Natural killer cell (primary cell): ENCODE data around the gene CHST11. TPM values are rescaled to one million over a fixed set of nuclear protein-coding genes. Genes with fewer than 3 reads are reported as not detected.

Experiments used
- ATAC-seq, 3 donors: fragments of 150-1000 bp in 2 of 3; fragments of 200-7000 bp in 1 of 3; cut with Tn5 transposase; 1 replicate in 1 of 3; 2 replicates in 2 of 3; pipeline ENCODE4 v1.10.0; 2021; ENCODE audit warnings: mild to moderate bottlenecking in 2 of 3, moderate library complexity in 2 of 3
- DNase-seq, 2 donors: peaks; one replicate each; pipeline versions ENCODE4 v3.0.0 to v3.0.0-alpha.2; 2013 to 2021; ENCODE audit warnings: mixed read lengths in 1 of 2
- H3K27ac ChIP-seq: one replicate; pipeline ENCODE4 v1.5.1; 2013; ENCODE audit warnings: mild to moderate bottlenecking, low read length
- H3K27me3 ChIP-seq: one replicate; pipeline ENCODE4 v1.6.1; 2013; ENCODE audit warnings: low read length; ENCODE audit not compliant: control insufficient read depth, insufficient read depth
- H3K36me3 ChIP-seq: one replicate; pipeline ENCODE4 v1.6.1; 2013; ENCODE audit warnings: low read length; ENCODE audit not compliant: control insufficient read depth, insufficient read depth
- H3K4me1 ChIP-seq: one replicate; pipeline ENCODE4 v1.6.1; 2013; ENCODE audit warnings: low read length; ENCODE audit not compliant: control insufficient read depth, insufficient read depth
- H3K4me3 ChIP-seq: one replicate; pipeline ENCODE4 v1.5.1; 2013; ENCODE audit warnings: low read length
- H3K9me3 ChIP-seq: one replicate; pipeline ENCODE4 v1.6.1; 2013; ENCODE audit warnings: low read length; ENCODE audit not compliant: control insufficient read depth, insufficient read depth
- H3K27ac Mint-ChIP-seq, 2 donors: one replicate each; pipeline ENCODE4 v1.8.0; 2022; ENCODE audit warnings: mild to moderate bottlenecking in 2 of 2, mixed read lengths in 2 of 2, moderate library complexity in 1 of 2
- H3K27me3 Mint-ChIP-seq, 2 donors: one replicate each; pipeline ENCODE4 v1.8.0; 2022; ENCODE audit warnings: low read depth in 2 of 2, mixed read lengths in 2 of 2
- H3K36me3 Mint-ChIP-seq: one replicate; pipeline ENCODE4 v1.8.0; 2022; ENCODE audit warnings: mixed read lengths
- H3K4me1 Mint-ChIP-seq, 2 donors: one replicate each; pipeline ENCODE4 v1.8.0; 2022; ENCODE audit warnings: mixed read lengths in 2 of 2
- H3K4me3 Mint-ChIP-seq: one replicate; pipeline ENCODE4 v1.8.0; 2022; ENCODE audit warnings: mild to moderate bottlenecking, moderate library complexity, mixed read lengths
- H3K9me3 Mint-ChIP-seq, 2 donors: one replicate each; pipeline ENCODE4 v1.8.0; 2022; ENCODE audit warnings: mixed read lengths in 2 of 2
- WGBS: methylation state at CpG from one replicate; pipeline ENCODE4 v1.1.7; 2013; ENCODE audit warnings: missing lambda C conversion rate; ENCODE audit not compliant: insufficient coverage; 5-methylcytosine and 5-hydroxymethylcytosine counted together
- intact Hi-C: fragments of 100-400 bp; cut with micrococcal nuclease; formaldehyde crosslinking; loops from one replicate; pipeline ENCODE4 v1.14.2; 2022
- total RNA-seq, 4 donors: library from RNA; stranded (reverse); fragments of 120-200 nt in 1 of 4; gene quantifications; one replicate each; pipeline versions ENCODE4 v1.2.3 to v1.2.4, GENCODE V29; 2013 to 2022
- TF ChIP-seq, protein P1 (sequence below): fragments of 200-600 bp; IDR thresholded peaks from one replicate; pipeline ENCODE4 v1.8.0; 2022; ENCODE audit warnings: antibody characterized with exemption

The CHST11 gene
- total RNA-seq, 3 donors from 2014 or later (not counting 1 experiment from before 2014, with no cell fraction given) = 85.3 to 118 (median 96.1) TPM

DNA sequence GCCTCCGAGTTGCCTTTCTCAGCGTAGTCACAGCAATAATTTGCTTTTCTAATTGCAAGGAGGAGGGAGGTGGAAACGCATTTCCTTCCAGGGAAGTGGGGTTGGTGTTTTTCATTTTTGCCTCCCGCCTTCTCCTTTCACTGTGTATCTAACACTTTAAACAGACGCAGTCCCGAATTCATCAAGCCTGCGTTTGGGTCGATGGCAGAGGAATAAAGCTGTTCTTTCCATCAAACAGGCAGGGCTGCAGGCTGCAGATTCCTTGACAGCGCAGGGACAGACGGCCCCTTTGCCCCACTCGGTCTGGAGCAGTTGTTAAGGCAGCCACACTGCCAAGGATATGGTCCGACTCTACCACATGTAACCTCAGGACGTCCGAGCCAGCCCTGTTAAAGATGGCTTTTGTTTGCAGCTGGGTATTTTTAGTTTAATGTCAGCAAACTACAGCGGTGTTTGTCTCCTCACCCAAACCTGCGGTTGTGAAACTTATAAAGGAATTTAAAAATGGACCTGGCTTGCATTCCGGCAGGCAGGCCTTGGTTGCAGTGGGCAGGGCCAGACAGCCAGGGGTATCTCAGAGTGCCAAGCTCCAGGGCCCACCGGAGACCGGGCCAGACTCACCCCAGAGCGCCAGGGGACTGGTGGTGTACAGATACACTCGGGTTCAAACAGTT, 2.1 kb downstream of the CHST11 start:
- peak in 1 of 2 donors; percentile 41 for DNase-seq
- no peaks in the 10 kb centered on the region for H3K36me3 Mint-ChIP-seq

DNA sequence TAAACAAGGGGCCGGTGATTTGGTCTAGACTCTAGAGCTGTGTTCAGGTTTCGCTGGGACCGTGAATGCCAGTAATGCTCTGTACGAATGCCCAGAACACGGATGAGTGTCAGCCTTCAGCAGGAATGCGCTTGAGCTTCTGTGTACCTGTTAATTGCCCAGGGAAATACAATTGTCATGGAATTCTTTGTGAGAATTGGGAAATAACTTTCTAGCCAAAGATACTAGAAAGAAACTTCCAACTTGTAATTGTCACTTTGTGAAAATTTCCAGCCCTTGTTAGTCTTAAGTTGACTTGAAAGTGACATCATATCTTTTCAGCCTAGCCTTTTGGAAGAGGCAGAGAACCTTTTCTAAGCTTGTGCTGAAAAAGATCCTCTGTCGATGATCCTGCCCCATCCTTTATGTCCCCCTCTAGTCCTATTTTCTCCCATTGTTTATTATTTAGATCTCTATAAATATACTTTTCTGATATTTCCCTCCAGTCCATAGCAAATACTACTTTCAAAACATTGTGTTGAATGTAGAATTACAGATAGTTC, 2.7 kb downstream of the CHST11 start:
- TF ChIP-seq, protein P1, sequence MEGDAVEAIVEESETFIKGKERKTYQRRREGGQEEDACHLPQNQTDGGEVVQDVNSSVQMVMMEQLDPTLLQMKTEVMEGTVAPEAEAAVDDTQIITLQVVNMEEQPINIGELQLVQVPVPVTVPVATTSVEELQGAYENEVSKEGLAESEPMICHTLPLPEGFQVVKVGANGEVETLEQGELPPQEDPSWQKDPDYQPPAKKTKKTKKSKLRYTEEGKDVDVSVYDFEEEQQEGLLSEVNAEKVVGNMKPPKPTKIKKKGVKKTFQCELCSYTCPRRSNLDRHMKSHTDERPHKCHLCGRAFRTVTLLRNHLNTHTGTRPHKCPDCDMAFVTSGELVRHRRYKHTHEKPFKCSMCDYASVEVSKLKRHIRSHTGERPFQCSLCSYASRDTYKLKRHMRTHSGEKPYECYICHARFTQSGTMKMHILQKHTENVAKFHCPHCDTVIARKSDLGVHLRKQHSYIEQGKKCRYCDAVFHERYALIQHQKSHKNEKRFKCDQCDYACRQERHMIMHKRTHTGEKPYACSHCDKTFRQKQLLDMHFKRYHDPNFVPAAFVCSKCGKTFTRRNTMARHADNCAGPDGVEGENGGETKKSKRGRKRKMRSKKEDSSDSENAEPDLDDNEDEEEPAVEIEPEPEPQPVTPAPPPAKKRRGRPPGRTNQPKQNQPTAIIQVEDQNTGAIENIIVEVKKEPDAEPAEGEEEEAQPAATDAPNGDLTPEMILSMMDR = no peak
- Histone ChIP-seq H3K36me3 (no peaks in the 10 kb centered on the region), H3K27me3 (no peaks in the 10 kb centered on the region), H3K4me3 (peak overlapping the region; percentile 96), H3K4me1 (peaks cover 52% of the 10 kb centered on the region), H3K9me3 (no peaks in the 10 kb centered on the region), H3K27ac (peak overlapping the region; percentile 76)
- Mint-ChIP-seq H3K27ac (peak overlapping the region; percentile 91 to 93), H3K4me3 (peak overlapping the region; percentile 99), H3K36me3 (no peaks in the 10 kb centered on the region), H3K9me3 (no peaks in the 10 kb centered on the region), H3K27me3 (no peaks in the 10 kb centered on the region), H3K4me1 (peaks cover 59 to 70% of the 10 kb centered on the region in 2 donors)
- no peak for ATAC-seq
- 8% methylated on average over 6 of the region's 7 CpGs for WGBS
- intact Hi-C loops = loop anchor here (2.0 kb wide), 2 partner anchors 13 to 35 kb away; no protein-coding TSS in a partner anchor
- peak in 1 of 2 donors; percentile 37 for DNase-seq

More for the DNA sequence above, 2.1 kb downstream of the CHST11 start:
- Mint-ChIP-seq H3K27me3 (no peaks in the 10 kb centered on the region), H3K4me3 (peak overlapping the region; percentile 99), H3K27ac (peak overlapping the region; percentile 91 to 93), H3K4me1 (peaks cover 53 to 64% of the 10 kb centered on the region in 2 donors), H3K9me3 (no peaks in the 10 kb centered on the region)
- intact Hi-C loops = loop anchor here (2.0 kb wide), 2 partner anchors 14 to 36 kb away; no protein-coding TSS in a partner anchor
- peak in 2 of 3 donors; percentile 3 to 6 for ATAC-seq
- WGBS = under 1% methylated on average over 18 of the region's 21 CpGs
- no peaks in the 10 kb centered on the region for H3K27me3 ChIP-seq
- H3K9me3 ChIP-seq = no peaks in the 10 kb centered on the region
- peaks cover 46% of the 10 kb centered on the region for H3K4me1 ChIP-seq
- no peaks in the 10 kb centered on the region for H3K36me3 ChIP-seq
- peak overlapping the region; percentile 96 for H3K4me3 ChIP-seq
- peak overlapping the region; percentile 76 for H3K27ac ChIP-seq
- TF ChIP-seq, protein P1 = no peak

DNA sequence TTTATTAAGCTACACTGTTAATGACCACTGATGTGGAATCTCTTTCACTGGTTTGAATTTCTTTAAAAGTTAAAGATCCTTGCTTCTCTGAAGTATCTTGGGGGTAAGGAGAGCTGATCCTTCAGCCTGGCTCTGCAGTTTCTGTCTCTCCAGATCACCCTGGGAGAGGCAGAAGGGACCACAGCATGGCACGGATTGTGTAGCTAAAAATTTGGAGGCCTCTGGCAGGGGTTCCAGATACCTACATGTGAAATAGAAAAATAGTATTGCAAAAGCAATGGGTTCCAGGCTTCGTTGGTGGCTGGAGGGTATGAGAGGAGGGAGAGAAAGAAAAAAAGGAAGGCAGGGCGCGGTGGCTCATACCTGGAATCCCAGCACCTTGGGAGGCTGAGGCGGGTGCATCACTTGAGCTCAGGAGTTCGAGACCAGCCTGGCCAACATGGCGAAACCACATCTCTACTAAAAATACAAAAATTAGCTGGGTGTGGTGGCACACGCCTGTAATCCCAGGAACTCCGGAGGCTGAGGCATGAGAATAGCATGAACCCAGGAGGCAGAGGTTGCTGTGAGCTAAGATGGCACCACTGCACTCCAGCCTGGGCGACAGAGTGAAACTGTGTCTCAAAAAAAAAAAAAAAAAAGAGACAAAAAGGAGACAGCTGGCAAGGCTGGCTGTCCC, 3.4 kb downstream of the CHST11 start:
- TF ChIP-seq, protein P1 = no peak
- H3K36me3 Mint-ChIP-seq = no peaks in the 10 kb centered on the region
- no peaks in the 10 kb centered on the region for H3K9me3 Mint-ChIP-seq
- H3K4me1 Mint-ChIP-seq = peaks cover 66 to 74% of the 10 kb centered on the region in 2 donors
- ATAC-seq = no peak
- no peak overlapping the region for H3K4me3 ChIP-seq
- H3K9me3 ChIP-seq = no peaks in the 10 kb centered on the region
- H3K27me3 ChIP-seq = no peaks in the 10 kb centered on the region
- peak overlapping the region; percentile 99 for H3K4me3 Mint-ChIP-seq
- H3K27ac ChIP-seq = peak overlapping the region; percentile 76
- peak overlapping the region; percentile 91 to 93 for H3K27ac Mint-ChIP-seq
- intact Hi-C loops = no loop called here
- no peaks in the 10 kb centered on the region for H3K27me3 Mint-ChIP-seq
- DNase-seq = peak in 1 of 2 donors; percentile 15
- peaks cover 59% of the 10 kb centered on the region for H3K4me1 ChIP-seq
- 39% methylated on average over 7 of the region's 10 CpGs for WGBS
- no peaks in the 10 kb centered on the region for H3K36me3 ChIP-seq
